Stomach (tissue), 9 donors: Measurements from ENCODE around the gene ITPKB. TPM values are rescaled to one million over a fixed set of nuclear protein-coding genes. Genes with fewer than 3 reads are reported as not detected.
"Not testable (repeated sequence)": the region's sequence is repeated elsewhere in the genome, so short reads cannot be mapped to it uniquely, and the experiment has no call there.

Experiments
- DNase-seq, 2 donors: peaks; one replicate each; pipeline versions ENCODE4 v3.0.0 to v3.0.0-alpha.2; 2013 to 2019
- H3K27ac ChIP-seq, 5 donors: fragments of 200-600 bp in 4 of 5; sonication (generic) in 4 of 5; one replicate each; pipeline ENCODE4 v1.5.1; 2013 to 2019; ENCODE audit warnings: mild to moderate bottlenecking in 1 of 5, moderate library complexity in 1 of 5
- H3K27me3 ChIP-seq, 3 donors: fragments of 200-600 bp; sonication (generic); one replicate each; pipeline ENCODE4 v1.5.1; 2017 to 2019; ENCODE audit warnings: mixed run types in 1 of 3
- H3K36me3 ChIP-seq, 4 donors: fragments of 200-600 bp; sonication (generic); 1 replicate in 3 of 4; 2 replicates in 1 of 4; pipeline ENCODE4 v1.5.1; 2016 to 2019
- H3K4me1 ChIP-seq, 4 donors: fragments of 200-600 bp; sonication (generic); one replicate each; pipeline ENCODE4 v1.5.1; 2016 to 2019
- H3K4me3 ChIP-seq, 4 donors: fragments of 200-600 bp; sonication (generic) in 3 of 4; one replicate each; pipeline ENCODE4 v1.5.1; 2016 to 2019; ENCODE audit warnings: mild to moderate bottlenecking in 1 of 4
- H3K9me3 ChIP-seq, 4 donors: fragments of 200-600 bp; sonication (generic); one replicate each; pipeline ENCODE4 v1.5.1; 2016 to 2019
- CTCF ChIP-seq, 7 experiments: fragments of 450-650 bp in 4 of 7; fragments of 200-600 bp in 3 of 7; sonication (generic) in 3 of 7; IDR thresholded peaks; one replicate each; pipeline ENCODE4 v1.5.1; 2016 to 2019; ENCODE audit warnings: antibody characterized with exemption in 7 of 7, control low read depth in 2 of 7, mild to moderate bottlenecking in 1 of 7
- EP300 ChIP-seq: sonication (generic); formaldehyde crosslinking; IDR thresholded peaks from one replicate; pipeline ENCODE4 v1.6.1; 2017; ENCODE audit warnings: antibody characterized with exemption
- POLR2A ChIP-seq, 4 donors: fragments of 450-650 bp; IDR thresholded peaks; one replicate each; pipeline ENCODE4 v1.6.1; 2016; ENCODE audit warnings: antibody characterized with exemption in 4 of 4, control low read depth in 2 of 4, mild to moderate bottlenecking in 1 of 4, moderate library complexity in 1 of 4
- POLR2AphosphoS5 ChIP-seq, 3 donors: sonication (generic); formaldehyde crosslinking; IDR thresholded peaks; one replicate each; pipeline ENCODE4 v1.6.1; 2016; ENCODE audit warnings: antibody characterized with exemption in 3 of 3
- WGBS, 5 donors: extraction: QIAGEN DNeasy Blood & Tissue Kit in 3 of 5; methylation state at CpG; one replicate each; pipeline versions ENCODE4 v1.1.5 to v1.1.7; 2013 to 2018; 5-methylcytosine and 5-hydroxymethylcytosine counted together
- intact Hi-C: fragments of 100-400 bp; cut with DNase I; formaldehyde crosslinking; loops from one replicate; pipeline ENCODE4 v1.15.1; 2023; ENCODE audit warnings: low total_unique reads
- polyA plus RNA-seq, 3 donors: library from polyadenylated mRNA; stranded (reverse); fragments of 200-250 nt; gene quantifications; one replicate each; pipeline ENCODE4 v1.2.3, GENCODE V29; 2013
- total RNA-seq, 5 donors: library from RNA; depleted of rRNA; stranded (reverse); fragments of >200 nt; gene quantifications; one replicate each; pipeline versions ENCODE4 v1.1.0 to v1.2.3, GENCODE V29; 2014 to 2016
- donor health status: healthy with polysubstance abuse.
- donor health status: Bipolar disorder and iron deficiency.
- donor health status: healthy.

Gene ITPKB
- total and polyA plus RNA-seq, 8 donors, result 3.8 to 38.8 (median 19.1) TPM

- Histone ChIP-seq H3K4me1 (peaks cover 30 to 87% (median 56%) of the 10 kb centered on the region in 4 donors), H3K4me3 (no peak overlapping the region), H3K27me3 (no peaks in the 10 kb centered on the region), H3K9me3 (no peaks in the 10 kb centered on the region), H3K36me3 (peaks cover 0 to 26% (median 7%) of the 10 kb centered on the region in 4 donors), H3K27ac (peak overlapping the region in 4 of 5 donors; percentile 10 to 96 (median 44))
- TF ChIP-seq POLR2A (IDR thresholded peaks at IDR 0.05) (no peak), EP300 (no peak), CTCF (IDR thresholded peaks at IDR 0.05) (no peak), POLR2AphosphoS5 (IDR thresholded peaks at IDR 0.05) (no peak)
- peak in 1 of 2 donors; percentile 29 for DNase-seq
- intact Hi-C loops, result no loop called here
- 53 to 71% (median 58%) methylated on average over 12 to 14 of the region's 14 CpGs for WGBS, 5 donors
Measured at GRCh38 chr1:226722901-226723656, 16.0 kb downstream of the ITPKB start.

GRCh38 chr1:226722240-226722900 lies 16.7 kb downstream of the ITPKB start:
- H3K9me3 ChIP-seq, result no peaks in the 10 kb centered on the region
- H3K36me3 ChIP-seq, result peaks cover 0 to 26% (median 7%) of the 10 kb centered on the region in 4 donors
- peak in 1 of 2 donors; percentile 9 for DNase-seq
- H3K4me1 ChIP-seq, result peaks cover 27 to 87% (median 58%) of the 10 kb centered on the region in 4 donors
- intact Hi-C loops, result no loop called here
- WGBS, 5 donors, result 70 to 83% (median 80%) methylated on average over 10 to 11 of the region's 11 CpGs
- H3K27ac ChIP-seq, result peak overlapping the region in 2 of 5 donors; percentile 10 to 96
- TF ChIP-seq CTCF (IDR thresholded peaks at IDR 0.05) (no peak), EP300 (no peak), POLR2A (IDR thresholded peaks at IDR 0.05) (no peak), POLR2AphosphoS5 (IDR thresholded peaks at IDR 0.05) (no peak)
- H3K4me3 ChIP-seq, result no peak overlapping the region
- H3K27me3 ChIP-seq, result no peaks in the 10 kb centered on the region

- H3K27me3 ChIP-seq, intact Hi-C loops, DNase-seq, H3K9me3 ChIP-seq, H3K4me3 ChIP-seq: not testable (repeated sequence)
- peaks cover 0 to 24% (median 7%) of the 10 kb centered on the region in 4 donors for H3K36me3 ChIP-seq
- H3K27ac ChIP-seq, result peak overlapping the region in 1 of 5 donors; percentile 47
- peaks cover 20 to 83% (median 52%) of the 10 kb centered on the region in 4 donors for H3K4me1 ChIP-seq
- WGBS, 5 donors, result 87 to 98% (median 98%) methylated on average over 13 of the region's 13 CpGs
Measured at GRCh38 chr1:226720574-226720973, 18.5 kb downstream of the ITPKB start.

GRCh38 chr1:226719596-226720387 lies 19.3 kb downstream of the ITPKB start:
- WGBS, 5 donors, result 57 to 76% (median 70%) methylated on average over 11 of the region's 11 CpGs
- intact Hi-C loops, result no loop called here
- H3K4me3 ChIP-seq, result no peak overlapping the region
- H3K4me1 ChIP-seq, result peaks cover 20 to 77% (median 46%) of the 10 kb centered on the region in 4 donors
- peaks cover 0 to 19% (median 7%) of the 10 kb centered on the region in 4 donors for H3K36me3 ChIP-seq
- DNase-seq, result peak in 1 of 2 donors; percentile 4
- peak overlapping the region in 1 of 5 donors; percentile 47 for H3K27ac ChIP-seq
- no peak for TF ChIP-seq EP300
- no peak for TF ChIP-seq POLR2AphosphoS5 (IDR thresholded peaks at IDR 0.05)
- no peak for TF ChIP-seq CTCF (IDR thresholded peaks at IDR 0.05)
- no peak for TF ChIP-seq POLR2A (IDR thresholded peaks at IDR 0.05)
- H3K27me3 ChIP-seq, result no peaks in the 10 kb centered on the region
- H3K9me3 ChIP-seq, result no peaks in the 10 kb centered on the region
